ENCODE results near the gene SP1. TPM values are rescaled to one million over a fixed set of nuclear protein-coding genes. Genes with fewer than 3 reads are reported as not detected.

SP1 gene
- polyA plus RNA-seq, 1 donor from 2014 or later: 7.3 TPM

- Histone ChIP-seq H3K79me2 (replicated peaks; ENCODE audit: insufficient read depth, low read length) (peaks cover 39% of the 10 kb centered on the region), H3K27ac (ENCODE audit: low read length) (peak overlapping the region; percentile 95), H3K4me2 (ENCODE audit: low read length) (peak overlapping the region; percentile 91), H3K9me3 (ENCODE audit: low read length) (no peaks in the 10 kb centered on the region), H3K4me3 (ENCODE audit: low read length) (peak overlapping the region; percentile 76), H3K27me3 (ENCODE audit: insufficient read depth, low read depth, low read length) (no peaks in the 10 kb centered on the region), H2AFZ (ENCODE audit: low read depth, low read length) (no peak overlapping the region), H3F3A (ENCODE audit: insufficient read depth, low read length, poor library complexity, severe bottlenecking) (no peaks in the 10 kb centered on the region), H3K9ac (ENCODE audit: low read length) (peak overlapping the region; percentile 97), H4K20me1 (ENCODE audit: insufficient read depth) (peaks cover 21% of the 10 kb centered on the region), H3K9me2 (ENCODE audit: insufficient read depth, low read length) (no peaks in the 10 kb centered on the region), H3K36me3 (ENCODE audit: insufficient read depth, low read length) (peaks cover 9% of the 10 kb centered on the region)
- TF ChIP-seq CTCF (IDR thresholded peaks at IDR 0.05; ENCODE audit: poor library complexity, severe bottlenecking) (peak; percentile 45), SMC3 (conservative IDR thresholded peaks at IDR 0.05; ENCODE audit: poor library complexity) (no peak), REST (IDR thresholded peaks at IDR 0.05; ENCODE audit: borderline replicate concordance) (peak; percentile 66)
Measured at GRCh38 chr12:53452159-53453077, 72.4 kb downstream of the SP1 start.

GRCh38 chr12:53453953-53454640 is 74.1 kb downstream of the SP1 start:
- H3K4me3 ChIP-seq (ENCODE audit: low read length): peak overlapping the region; percentile 76
- peak overlapping the region; percentile 97 for H3K9ac ChIP-seq (ENCODE audit: low read length)

More at GRCh38 chr12:53453953-53454640, 74.1 kb downstream of the SP1 start:
- Histone ChIP-seq H3K27me3 (ENCODE audit: insufficient read depth, low read depth, low read length) (no peaks in the 10 kb centered on the region), H3K27ac (ENCODE audit: low read length) (no peak overlapping the region), H4K20me1 (ENCODE audit: insufficient read depth) (peaks cover 25% of the 10 kb centered on the region), H3K4me2 (ENCODE audit: low read length) (peak overlapping the region; percentile 91), H3K79me2 (replicated peaks; ENCODE audit: insufficient read depth, low read length) (peaks cover 42% of the 10 kb centered on the region), H2AFZ (ENCODE audit: low read depth, low read length) (no peak overlapping the region), H3F3A (ENCODE audit: insufficient read depth, low read length, poor library complexity, severe bottlenecking) (no peaks in the 10 kb centered on the region), H3K9me2 (ENCODE audit: insufficient read depth, low read length) (no peaks in the 10 kb centered on the region), H3K36me3 (ENCODE audit: insufficient read depth, low read length) (peaks cover 9% of the 10 kb centered on the region), H3K9me3 (ENCODE audit: low read length) (no peaks in the 10 kb centered on the region)
- TF ChIP-seq REST (IDR thresholded peaks at IDR 0.05; ENCODE audit: borderline replicate concordance): no peak
- TF ChIP-seq EZH2 (IDR thresholded peaks at IDR 0.05; ENCODE audit: borderline replicate concordance, insufficient read depth, low read length, poor library complexity, severe bottlenecking): no peak
- no peak for TF ChIP-seq POLR2AphosphoS5 (IDR thresholded peaks at IDR 0.05)
- TF ChIP-seq RAD21 (conservative IDR thresholded peaks at IDR 0.05): no peak
- no peak for TF ChIP-seq MXI1 (conservative IDR thresholded peaks at IDR 0.05; ENCODE audit: poor library complexity, severe bottlenecking)
- no peak for TF ChIP-seq EP300 (conservative IDR thresholded peaks at IDR 0.05; ENCODE audit: poor library complexity, severe bottlenecking)
- no peak for TF ChIP-seq CTCF (IDR thresholded peaks at IDR 0.05; ENCODE audit: poor library complexity, severe bottlenecking)

Data from neural cell (in vitro differentiated cells).